Measurements from ENCODE around the gene CER1.

Gene CER1, protein sequence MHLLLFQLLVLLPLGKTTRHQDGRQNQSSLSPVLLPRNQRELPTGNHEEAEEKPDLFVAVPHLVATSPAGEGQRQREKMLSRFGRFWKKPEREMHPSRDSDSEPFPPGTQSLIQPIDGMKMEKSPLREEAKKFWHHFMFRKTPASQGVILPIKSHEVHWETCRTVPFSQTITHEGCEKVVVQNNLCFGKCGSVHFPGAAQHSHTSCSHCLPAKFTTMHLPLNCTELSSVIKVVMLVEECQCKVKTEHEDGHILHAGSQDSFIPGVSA

GRCh38 chr9:14722391-14723035, at the start of gene CER1:
Gene CER1, minus strand, starts transcription at chr9:14722733. Its CDS starts 61 bp downstream, at chr9:14722672.
- no peak for TF ChIP-seq CTCF (IDR thresholded peaks at IDR 0.05)

- TF ChIP-seq CTCF (IDR thresholded peaks at IDR 0.05) = no peak
Observed at GRCh38 chr9:14770592-14770991, 48.1 kb upstream of the CER1 start.

GRCh38 chr9:14769230-14769571, 46.7 kb upstream of the CER1 start:
- peak; percentile 30; the same call in 1 of the 2 replicates for TF ChIP-seq CTCF (IDR thresholded peaks at IDR 0.05)

DNA sequence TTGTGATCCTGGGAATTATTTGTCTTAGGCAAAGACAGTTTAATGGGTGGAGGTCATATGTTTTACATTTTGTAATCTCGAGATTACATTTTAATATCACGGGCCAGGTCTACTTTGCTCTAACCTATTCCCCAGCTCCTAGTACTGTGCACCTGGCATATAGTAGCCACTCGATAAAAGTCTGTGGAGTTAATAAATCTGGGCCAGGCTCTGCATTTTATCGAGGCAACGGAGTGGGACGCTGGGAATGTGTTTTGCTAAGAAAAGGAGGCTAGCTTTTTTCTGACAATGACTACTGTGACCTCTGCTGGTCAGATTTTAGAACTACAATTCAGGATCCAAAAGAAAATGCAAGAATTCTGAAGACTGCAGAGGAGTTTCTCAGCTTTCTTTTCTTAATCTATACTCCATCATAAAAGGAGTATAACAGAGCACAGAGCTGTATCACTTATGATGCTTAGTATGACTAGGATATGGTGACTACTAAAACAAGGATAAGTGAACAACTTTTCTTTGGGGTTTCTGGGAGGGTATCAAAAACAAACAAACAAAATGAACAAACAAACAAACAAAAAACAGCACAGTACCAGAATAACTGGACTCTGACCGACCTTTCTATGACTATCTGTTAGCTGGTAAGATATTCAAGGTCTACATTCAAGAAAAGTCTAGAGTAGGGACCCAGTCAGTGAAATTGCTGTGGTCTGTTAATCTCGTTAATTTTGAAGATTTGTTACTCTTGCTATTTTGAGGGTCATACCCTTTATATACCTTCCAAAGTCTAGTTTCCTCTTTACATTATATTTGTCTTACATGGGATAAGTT, 46.1 kb upstream of the CER1 start:
- TF ChIP-seq CTCF (IDR thresholded peaks at IDR 0.05) = peak; percentile 66

DNA sequence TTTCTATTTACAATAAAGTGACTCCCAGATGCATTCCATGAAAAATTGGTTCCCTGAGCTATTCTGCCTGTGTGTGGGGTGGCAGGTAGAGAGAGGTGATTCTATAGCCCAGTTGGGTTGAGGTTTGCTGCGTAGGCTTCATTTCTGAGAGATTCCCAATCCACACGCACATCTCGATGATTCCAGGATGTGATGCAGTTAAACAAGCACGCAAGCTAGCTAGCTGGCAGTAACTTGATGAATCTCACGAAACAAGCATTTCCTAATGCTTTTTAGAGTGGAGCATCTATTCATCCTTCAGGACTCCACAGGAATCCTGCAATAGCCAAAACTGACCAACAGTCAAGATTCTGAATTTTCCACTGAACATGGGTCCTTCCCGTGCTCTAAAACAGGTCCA, 43.8 kb upstream of the CER1 start:
- TF ChIP-seq CTCF (IDR thresholded peaks at IDR 0.05) = no peak

DNA sequence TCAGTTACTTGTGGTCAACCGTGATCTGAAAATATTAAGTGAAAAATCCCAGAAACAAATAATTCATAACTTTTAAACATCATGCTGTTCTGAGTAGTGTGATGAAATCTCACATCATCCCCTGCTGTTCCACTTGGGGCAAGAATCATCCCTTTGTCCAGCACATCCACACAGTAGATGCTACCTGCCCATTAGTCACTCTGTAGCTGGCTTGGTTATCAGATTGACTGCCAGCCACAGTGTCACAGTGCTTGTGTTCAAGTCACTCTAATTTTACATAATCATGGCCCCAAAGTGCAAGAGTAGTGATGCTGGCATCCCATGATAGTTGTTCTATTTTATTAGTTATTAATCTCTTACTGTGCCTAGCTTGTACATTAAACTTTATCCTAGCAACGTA, 39.1 kb upstream of the CER1 start:
- TF ChIP-seq CTCF (IDR thresholded peaks at IDR 0.05) = no peak

DNA sequence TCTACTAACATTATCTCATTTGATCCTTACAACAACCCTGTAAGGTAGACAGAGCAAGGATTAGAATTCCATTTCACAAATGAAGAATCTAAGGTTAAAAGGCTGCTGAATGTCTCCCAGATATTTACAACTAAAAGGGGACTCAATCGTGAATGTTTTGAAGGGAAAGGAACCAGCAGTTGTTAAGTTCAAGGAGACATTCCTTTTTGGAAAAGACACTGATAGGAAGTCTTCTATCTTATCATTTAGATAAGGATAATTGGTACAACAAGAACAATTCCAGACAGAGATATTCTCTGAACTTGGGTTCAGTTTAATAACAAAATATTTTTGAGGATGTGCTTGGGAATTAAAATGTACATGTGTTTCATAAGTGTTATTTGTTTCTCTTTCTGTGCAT, 37.5 kb upstream of the CER1 start:
- TF ChIP-seq CTCF (IDR thresholded peaks at IDR 0.05) = no peak
